ENCODE data around the gene GGCX. TPM values are rescaled to one million over a fixed set of nuclear protein-coding genes. Genes with fewer than 3 reads are reported as not detected.

Gene GGCX
- total and polyA plus RNA-seq, 2 donors (not counting 3 experiments of a cell fraction or from before 2014, with no cell fraction given): 48.0 to 62.7 TPM

- Histone ChIP-seq H3K4me1 (ENCODE audit: control insufficient read depth, extremely low read depth, insufficient read depth, low read length) (peaks cover 30% of the 10 kb centered on the region), H3K27me3 (ENCODE audit: control insufficient read depth in 2 of 2, insufficient read depth in 2 of 2, low read length in 2 of 2) (no peaks in the 10 kb centered on the region), H3K4me3 (replicated peaks in 1 of 3; ENCODE audit: insufficient read depth in 1 of 3, low read depth in 1 of 3, low read length in 3 of 3) (no peak overlapping the region), H3K9ac (replicated peaks; ENCODE audit: extremely low read depth, insufficient read depth, low read length) (no peak overlapping the region), H3K36me3 (ENCODE audit: control insufficient read depth in 2 of 2, extremely low read depth in 1 of 2, insufficient read depth in 2 of 2, low read length in 2 of 2) (peaks cover under 1 to 5% of the 10 kb centered on the region in 2 experiments), H4K20me1 (replicated peaks; ENCODE audit: control insufficient read depth, extremely low read depth, insufficient read depth, low read length) (peaks cover 4% of the 10 kb centered on the region), H2AFZ (ENCODE audit: low read depth, low read length) (no peak overlapping the region), H3K9me1 (replicated peaks; ENCODE audit: control insufficient read depth, extremely low read depth, insufficient read depth, low read length) (no peaks in the 10 kb centered on the region), H3K79me2 (ENCODE audit: control insufficient read depth, insufficient read depth, low read length) (peaks cover 32% of the 10 kb centered on the region), H3K9me3 (replicated peaks; ENCODE audit: control insufficient read depth, insufficient read depth, low read length) (no peaks in the 10 kb centered on the region), H3K27ac (ENCODE audit: insufficient read depth, low read depth, low read length) (no peak overlapping the region), H3K4me2 (ENCODE audit: insufficient read depth, low read length) (no peak overlapping the region)
- dilution Hi-C loops (cut with MboI; ENCODE audit: extremely low pct_ligation_motif_present, low sequenced_read_pairs) (no loop called here), intact Hi-C loops (cut with micrococcal nuclease) (loop anchor here (5.0 kb wide), 1 partner anchor 209 kb away; the partner anchor contains the start of gene TGOLN2)
- FAIRE-seq: peak; percentile 50
- no TSS peak for BruUV-seq (replicated peaks)
- TF ChIP-seq FOS (IDR thresholded peaks at IDR 0.05; ENCODE audit: borderline replicate concordance, insufficient read depth, low read length) (peak; percentile 29), POLR2AphosphoS5 (IDR thresholded peaks at IDR 0.05; ENCODE audit: insufficient read depth, low read depth, low read length) (no peak), JUN (IDR thresholded peaks at IDR 0.05; ENCODE audit: borderline replicate concordance, insufficient read depth, insufficient read length, low read depth) (peak; percentile 8)
- no peak for DNase-seq (ENCODE audit: low read depth, low spot score)
- CTCF ChIA-PET: interaction anchor here (1.3 to 1.4 kb wide), 2 partner anchors 14 to 33 kb away, joined by 3 to 4 read pairs; no protein-coding TSS in a partner anchor
- POLR2A ChIA-PET: interaction anchor here (0.6 to 1.6 kb wide), 3 partner anchors 10 to 107 kb away, joined by 3 to 4 read pairs (median 4); no protein-coding TSS in a partner anchor
Measured at GRCh38 chr2:85536479-85536878, 24.8 kb downstream of the GGCX start.

GRCh38 chr2:85534881-85535280 lies 26.4 kb downstream of the GGCX start:
- Histone ChIP-seq H3K79me2 (ENCODE audit: control insufficient read depth, insufficient read depth, low read length) (peaks cover 16% of the 10 kb centered on the region), H3K4me2 (ENCODE audit: insufficient read depth, low read length) (no peak overlapping the region), H3K9ac (replicated peaks; ENCODE audit: extremely low read depth, insufficient read depth, low read length) (no peak overlapping the region), H3K9me3 (replicated peaks; ENCODE audit: control insufficient read depth, insufficient read depth, low read length) (no peaks in the 10 kb centered on the region), H2AFZ (ENCODE audit: low read depth, low read length) (no peak overlapping the region), H4K20me1 (replicated peaks; ENCODE audit: control insufficient read depth, extremely low read depth, insufficient read depth, low read length) (no peaks in the 10 kb centered on the region), H3K27ac (ENCODE audit: insufficient read depth, low read depth, low read length) (no peak overlapping the region), H3K9me1 (replicated peaks; ENCODE audit: control insufficient read depth, extremely low read depth, insufficient read depth, low read length) (no peaks in the 10 kb centered on the region), H3K4me1 (ENCODE audit: control insufficient read depth, extremely low read depth, insufficient read depth, low read length) (peaks cover 20% of the 10 kb centered on the region), H3K4me3 (replicated peaks in 1 of 3; ENCODE audit: insufficient read depth in 1 of 3, low read depth in 1 of 3, low read length in 3 of 3) (no peak overlapping the region), H3K27me3 (ENCODE audit: control insufficient read depth in 2 of 2, insufficient read depth in 2 of 2, low read length in 2 of 2) (peaks cover 0 to 3% of the 10 kb centered on the region in 2 experiments), H3K36me3 (ENCODE audit: control insufficient read depth in 2 of 2, extremely low read depth in 1 of 2, insufficient read depth in 2 of 2, low read length in 2 of 2) (no peaks in the 10 kb centered on the region)
- intact Hi-C loops (cut with micrococcal nuclease): loop anchor here (5.0 kb wide), 1 partner anchor 208 kb away; the partner anchor contains the start of gene TGOLN2
- FAIRE-seq: no peak
- dilution Hi-C loops (cut with MboI; ENCODE audit: extremely low pct_ligation_motif_present, low sequenced_read_pairs): no loop called here
- no peak for DNase-seq (ENCODE audit: low read depth, low spot score)
- BruUV-seq (replicated peaks): no TSS peak
- CTCF ChIA-PET: interaction anchor here (0.9 kb wide), 1 partner anchor 17 kb away, joined by 3 read pairs; no protein-coding TSS in a partner anchor
- POLR2A ChIA-PET: no interaction called here
- TF ChIP-seq MYC (IDR thresholded peaks at IDR 0.05; ENCODE audit: low read depth, low read length) (no peak), POLR2A (IDR thresholded peaks at IDR 0.05; ENCODE audit: low read depth, low read length) (no peak), POLR2AphosphoS5 (IDR thresholded peaks at IDR 0.05; ENCODE audit: insufficient read depth, low read depth, low read length) (no peak), JUN (IDR thresholded peaks at IDR 0.05; ENCODE audit: borderline replicate concordance, insufficient read depth, insufficient read length, low read depth) (no peak), MAX (IDR thresholded peaks at IDR 0.05; ENCODE audit: insufficient read depth, insufficient read length) (no peak)
